Measurements from ENCODE around the gene DNAH9.

DNA sequence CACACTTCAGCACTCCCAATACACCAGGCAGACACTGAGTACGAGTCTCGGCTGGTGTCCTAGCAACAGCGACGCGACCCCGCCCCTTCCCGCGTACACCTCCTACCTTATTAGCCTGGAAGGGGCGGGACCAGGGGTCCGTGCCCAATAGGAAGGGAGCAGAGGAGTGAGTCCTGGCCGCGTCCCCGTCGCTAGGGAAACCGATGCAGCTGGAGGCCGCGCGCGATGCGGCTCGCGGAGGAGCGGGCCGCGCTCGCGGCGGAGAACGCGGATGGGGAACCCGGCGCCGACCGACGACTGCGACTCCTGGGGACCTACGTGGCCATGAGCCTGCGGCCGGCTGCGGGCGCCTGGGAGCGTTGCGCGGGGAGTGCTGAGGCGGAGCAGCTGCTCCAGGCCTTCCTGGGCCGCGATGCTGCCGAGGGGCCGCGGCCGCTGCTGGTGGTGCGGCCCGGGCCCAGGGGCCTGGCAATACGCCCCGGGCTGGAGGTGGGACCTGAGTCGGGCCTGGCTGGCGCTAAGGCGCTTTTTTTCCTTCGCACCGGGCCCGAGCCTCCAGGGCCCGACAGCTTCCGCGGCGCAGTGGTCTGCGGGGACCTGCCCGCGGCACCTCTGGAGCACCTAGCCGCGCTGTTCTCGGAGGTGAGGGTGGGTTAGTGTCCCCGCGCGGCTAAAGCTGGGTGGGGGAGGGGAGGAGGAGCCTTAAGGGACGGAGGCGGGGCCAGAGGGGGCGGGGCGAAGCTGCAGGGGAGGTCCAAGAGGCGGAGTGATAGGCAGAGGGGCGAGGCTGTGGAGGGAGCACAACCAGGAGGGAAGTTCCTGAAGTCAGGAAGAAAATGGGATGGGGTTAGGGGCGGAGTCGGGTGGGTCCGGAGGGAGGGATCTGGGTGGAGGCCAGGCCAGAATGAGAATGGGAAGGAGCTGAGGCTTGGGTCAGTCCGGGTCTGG, at the start of gene DNAH9:
- TF ChIP-seq POLR2AphosphoS5 (IDR thresholded peaks at IDR 0.05; ENCODE audit: low read depth, low read length): no peak
- TF ChIP-seq TAF1 (IDR thresholded peaks at IDR 0.05; ENCODE audit: low read depth, low read length): no peak

Measured in GM12891 (cell line).